HepG2 (cell line): ENCODE results near the gene NEK6. TPM values are rescaled to one million over a fixed set of nuclear protein-coding genes. Genes with fewer than 3 reads are reported as not detected.

Source experiments
- ATAC-seq: fragments of 200-7000 bp; cut with Tn5 transposase; 3 replicates; pipeline ENCODE4 v1.9.1; 2020; ENCODE audit warnings: mild to moderate bottlenecking, moderate library complexity
- BruUV-seq: library from RNA; stranded (reverse); fragments of 400-500 nt; replicated peaks from 2 replicates; lab custom pipeline; 2021; lab: Mats Ljungman, UMichigan
- CTCF ChIA-PET: fragments of 300-600 bp; formaldehyde crosslinking; extraction: SDS; loops from one replicate; lab custom pipeline; 2021; ENCODE audit warnings: low total read pairs, inconsistent platforms, low intra/inter-chr PET ratio; lab: Yijun Ruan, JAX
- POLR2A ChIA-PET: fragments of 350-600 bp; sonication (Branson Sonifier 250); formaldehyde crosslinking; loops from one replicate; lab custom pipeline; 2020; ENCODE audit warnings: antibody characterized with exemption, inconsistent platforms; lab: Yijun Ruan, JAX
- DNase-seq: peaks from one replicate; pipeline ENCODE4 v3.0.0-alpha.2; 2015; ENCODE audit warnings: low spot score
- FAIRE-seq: peaks from 3 replicates; lab custom pipeline; 2011; peaks lifted over from hg19 to GRCh38; lab: Jason Lieb, UNC
- H2AFZ ChIP-seq: one replicate; pipeline ENCODE4 v1.6.1; 2011; ENCODE audit warnings: low read length, inconsistent platforms
- H3K27ac ChIP-seq: fragments of 300-600 bp; 3 replicates; pipeline ENCODE4 v1.8.0; 2011; ENCODE audit warnings: mixed run types, mild to moderate bottlenecking, mixed read lengths, low read length, inconsistent platforms; ENCODE audit not compliant: insufficient read depth; ENCODE audit errors: extremely low read length
- H3K27me3 ChIP-seq, 2 experiments: fragments of 200-600 bp in 1 of 2; 2 replicates in 1 of 2; 3 replicates in 1 of 2; pipeline versions ENCODE4 v1.6.0 to v1.8.0; 2011; ENCODE audit warnings: low read length in 2 of 2, mild to moderate bottlenecking in 2 of 2, moderate library complexity in 2 of 2, inconsistent platforms in 1 of 2; ENCODE audit not compliant: insufficient read depth in 2 of 2, control insufficient read depth in 1 of 2
- H3K36me3 ChIP-seq, 2 experiments: fragments of 200-600 bp in 1 of 2; replicated peaks in 1 of 2; 2 replicates in 1 of 2; 3 replicates in 1 of 2; pipeline versions ENCODE4 v1.5.1 to v1.8.0; 2011; ENCODE audit warnings: low read length in 2 of 2, inconsistent platforms in 1 of 2; ENCODE audit not compliant: insufficient read depth in 2 of 2, control insufficient read depth in 1 of 2
- H3K4me1 ChIP-seq: 2 replicates; pipeline ENCODE4 v1.5.1; 2012; ENCODE audit warnings: low read length, inconsistent platforms; ENCODE audit not compliant: insufficient read depth
- H3K4me2 ChIP-seq: 2 replicates; pipeline ENCODE4 v1.6.0; 2011; ENCODE audit warnings: low read depth, low read length, inconsistent platforms
- H3K4me3 ChIP-seq, 3 experiments: fragments of 200-600 bp in 1 of 3; sonication (generic), shearing (Covaris generic) in 1 of 3; replicated peaks in 1 of 3; 2 replicates each; pipeline ENCODE4 v1.5.1; 2011 to 2016; ENCODE audit warnings: low read length in 3 of 3, inconsistent platforms in 2 of 3, low read depth in 2 of 3, mild to moderate bottlenecking in 2 of 3, control low read depth in 1 of 3, mixed read lengths in 1 of 3; ENCODE audit not compliant: insufficient read depth in 1 of 3
- H3K79me2 ChIP-seq: one replicate; pipeline ENCODE4 v1.6.1; 2011; ENCODE audit warnings: low read length, inconsistent platforms; ENCODE audit not compliant: insufficient read depth
- H3K9ac ChIP-seq: 2 replicates; pipeline ENCODE4 v1.6.0; 2011; ENCODE audit warnings: mild to moderate bottlenecking, low read depth, low read length, inconsistent platforms; ENCODE audit not compliant: insufficient read depth
- H3K9me3 ChIP-seq: 2 replicates; pipeline ENCODE4 v1.5.1; 2012; ENCODE audit warnings: mild to moderate bottlenecking, low read length
- H4K20me1 ChIP-seq: 2 replicates; pipeline ENCODE4 v1.6.0; 2011; ENCODE audit warnings: inconsistent platforms, mild to moderate bottlenecking, low read length, moderate library complexity; ENCODE audit not compliant: insufficient read depth
- CCDC6 ChIP-seq: sonication (generic); formaldehyde crosslinking; IDR thresholded peaks from 2 replicates; pipeline ENCODE4 v1.8.1; 2022; ENCODE audit warnings: mild to moderate bottlenecking, missing genetic modification reagents, moderate library complexity
- GABPB1 ChIP-seq: IDR thresholded peaks from 2 replicates; pipeline ENCODE4 v1.6.1; 2016; ENCODE audit warnings: mild to moderate bottlenecking, missing genetic modification reagents, moderate library complexity, missing compliant biosample characterization
- KDM5A ChIP-seq: fragments of 200-600 bp; sonication (generic); IDR thresholded peaks from 2 replicates; pipeline ENCODE4 v1.7.0; 2018; ENCODE audit warnings: antibody characterized with exemption, mild to moderate bottlenecking, low read length, borderline replicate concordance
- KMT2A ChIP-seq: sonication (generic); formaldehyde crosslinking; IDR thresholded peaks from 2 replicates; pipeline ENCODE4 v1.4.0; 2020; ENCODE audit warnings: missing genetic modification reagents
- NPAS2 ChIP-seq: sonication (generic); formaldehyde crosslinking; IDR thresholded peaks from 2 replicates; pipeline ENCODE4 v1.8.0; 2022; ENCODE audit warnings: mild to moderate bottlenecking, missing genetic modification reagents, borderline replicate concordance
- SAFB2 ChIP-seq: sonication (generic); formaldehyde crosslinking; IDR thresholded peaks from 2 replicates; pipeline ENCODE4 v1.5.1; 2020; ENCODE audit warnings: missing genetic modification reagents, low read depth, mild to moderate bottlenecking, borderline replicate concordance
- SIN3A ChIP-seq: IDR thresholded peaks from 2 replicates; pipeline ENCODE4 v1.6.1; 2011; ENCODE audit warnings: low read depth, mild to moderate bottlenecking, control low read depth, low read length, borderline replicate concordance
- SMARCE1 ChIP-seq: fragments of 450-650 bp; IDR thresholded peaks from 2 replicates; pipeline ENCODE4 v1.6.1; 2017; ENCODE audit warnings: borderline replicate concordance
- SP140L ChIP-seq: sonication (generic); formaldehyde crosslinking; IDR thresholded peaks from 2 replicates; pipeline ENCODE4 v1.4.0; 2020; ENCODE audit warnings: missing genetic modification reagents, borderline replicate concordance
- TRIM24 ChIP-seq: sonication (generic); formaldehyde crosslinking; IDR thresholded peaks from 2 replicates; pipeline ENCODE4 v1.8.0; 2022; ENCODE audit warnings: mild to moderate bottlenecking, missing genetic modification reagents
- ZNF101 ChIP-seq: sonication (generic); formaldehyde crosslinking; IDR thresholded peaks from 2 replicates; pipeline ENCODE4 v1.4.0; 2020; ENCODE audit warnings: mild to moderate bottlenecking, low read depth, missing genetic modification reagents, borderline replicate concordance
- ZNF121 ChIP-seq: sonication (generic); formaldehyde crosslinking; IDR thresholded peaks from 2 replicates; pipeline ENCODE4 v1.5.0; 2020; ENCODE audit warnings: mild to moderate bottlenecking, missing genetic modification reagents
- ZNF552 ChIP-seq: sonication (generic); formaldehyde crosslinking; IDR thresholded peaks from 2 replicates; pipeline ENCODE4 v1.9.0; 2022; ENCODE audit warnings: missing genetic modification reagents, mild to moderate bottlenecking, borderline replicate concordance
- ZNF616 ChIP-seq: sonication (generic); formaldehyde crosslinking; IDR thresholded peaks from 2 replicates; pipeline ENCODE4 v1.5.0; 2020; ENCODE audit warnings: low read depth, mild to moderate bottlenecking, missing genetic modification reagents
- WGBS: methylation state at CpG from one replicate; pipeline ENCODE4 v1.1.6; 2017; ENCODE audit warnings: low lambda C conversion rate; 5-methylcytosine and 5-hydroxymethylcytosine counted together
- in situ Hi-C: cut with HindIII; loops from 2 replicates; pipeline ENCODE4 v1.10.0; 2017; ENCODE audit warnings: low pct_unique_long_range_greater_than_20kb; ENCODE audit not compliant: extremely low pct_ligation_motif_present
- intact Hi-C: fragments of 100-400 bp; cut with micrococcal nuclease; formaldehyde crosslinking; loops from one replicate; pipeline ENCODE4 v1.10.0; 2022; ENCODE audit not compliant: unreplicated experiment
- polyA plus RNA-seq, 8 experiments: library from polyadenylated mRNA; depleted of rRNA in 3 of 8; stranded (reverse) in 7 of 8; unstranded in 1 of 8; fragments of >200 nt; fragmentation: Illumina TruSeq in 4 of 8; extraction: Trizol in 4 of 8; gene quantifications; 2 replicates each; pipeline versions ENCODE4 v1.2.1 to v1.2.3, GENCODE V29; 2011 to 2016; ENCODE audit warnings: low read depth in 4 of 8, missing spikeins in 1 of 8, mixed read lengths in 1 of 8; ENCODE audit not compliant: insufficient read depth in 1 of 8
- total RNA-seq, 5 experiments: library from RNA; depleted of rRNA; stranded (reverse); fragments of >200 nt; fragmentation: Illumina TruSeq; extraction: Trizol; gene quantifications; 2 replicates each; pipeline ENCODE4 v1.2.3, GENCODE V29; 2016; ENCODE audit warnings: low read depth in 1 of 5
- TF ChIP-seq, protein P1 (sequence below): sonication (generic); formaldehyde crosslinking; IDR thresholded peaks from 2 replicates; pipeline ENCODE4 v1.4.0; 2020; ENCODE audit warnings: missing genetic modification reagents
- TF ChIP-seq, protein P2 (sequence below): sonication (generic); formaldehyde crosslinking; IDR thresholded peaks from 2 replicates; pipeline ENCODE4 v1.4.0; 2020; ENCODE audit warnings: missing genetic modification reagents, mild to moderate bottlenecking, borderline replicate concordance

Gene NEK6
- total and polyA plus RNA-seq, 2 of the 13 experiments (the other 11 are each of a cell fraction or from before 2014, with no cell fraction given), result 30.4 to 119 TPM

DNA sequence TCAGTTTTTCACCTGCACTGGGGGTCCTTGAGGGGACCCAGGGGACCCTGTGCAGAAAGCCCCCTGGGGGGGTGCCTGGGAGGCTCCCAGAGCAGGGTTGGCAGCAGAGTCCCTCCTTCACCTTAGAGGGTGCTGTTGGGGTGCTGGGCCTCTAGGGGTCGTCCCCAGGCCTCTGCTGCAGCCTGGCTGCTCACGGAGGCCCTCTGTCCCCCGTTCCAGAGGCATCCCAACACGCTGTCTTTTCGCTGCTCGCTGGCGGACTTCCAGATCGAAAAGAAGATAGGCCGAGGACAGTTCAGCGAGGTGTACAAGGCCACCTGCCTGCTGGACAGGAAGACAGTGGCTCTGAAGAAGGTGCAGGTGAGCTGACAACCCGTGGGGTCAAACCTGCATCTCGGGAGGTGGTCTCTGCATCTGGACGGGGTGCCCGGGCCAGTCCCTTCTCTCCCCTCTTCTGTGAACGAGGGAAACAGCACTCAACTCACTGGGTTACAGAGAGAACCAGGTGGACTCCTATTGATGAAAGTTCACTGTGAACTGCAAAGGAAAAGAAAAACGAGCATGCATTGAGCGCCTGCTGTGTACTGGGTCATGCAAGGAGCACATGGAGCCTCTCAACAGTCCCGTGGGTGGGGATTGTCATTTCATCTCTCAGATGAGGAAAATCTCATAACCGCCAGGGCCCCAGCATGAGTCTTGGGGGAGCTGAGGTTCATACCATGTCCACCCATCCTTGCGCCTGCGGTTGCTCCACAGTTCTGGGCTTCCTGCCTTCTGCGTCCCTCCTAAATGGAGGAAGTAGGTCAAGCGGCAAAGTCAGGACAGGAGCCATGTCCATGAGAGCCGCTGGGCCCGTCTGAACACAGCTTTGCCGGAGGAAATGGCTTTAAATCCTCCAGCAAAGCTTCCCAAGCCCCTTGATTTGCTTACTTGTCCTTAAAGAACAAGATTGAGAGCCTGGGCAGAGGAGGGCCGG is 54.8 kb downstream of the NEK6 start (continued):
- no peak for TF ChIP-seq KMT2A (CRISPR knock-in tag)

DNA sequence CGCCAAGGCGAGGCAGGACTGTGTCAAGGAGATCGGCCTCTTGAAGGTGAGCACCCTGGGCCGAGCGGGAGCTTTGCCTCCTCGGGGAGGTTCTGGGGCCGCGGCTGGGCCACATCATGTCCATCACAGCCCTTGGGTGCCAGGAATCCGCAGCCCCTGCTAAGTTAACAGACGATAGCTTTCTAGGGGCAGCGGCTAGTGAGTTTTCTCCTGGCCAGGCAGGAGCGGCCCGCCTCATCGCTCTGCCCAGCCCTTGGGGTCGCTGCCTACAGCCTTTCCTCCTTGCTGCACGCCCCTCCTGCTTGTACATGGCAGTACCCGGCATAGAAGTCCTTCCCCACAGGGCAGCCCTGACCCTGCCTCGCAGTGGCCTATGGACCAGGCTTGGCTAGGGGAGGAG is 56.2 kb downstream of the NEK6 start:
- intact Hi-C loops, result no loop called here
- 98% methylated on average over 13 of the region's 18 CpGs for WGBS
- POLR2A ChIA-PET, result no interaction called here
- TF ChIP-seq GABPB1 (no peak), SMARCE1 (no peak), NPAS2 (CRISPR knock-in tag) (no peak), ZNF121 (CRISPR knock-in tag) (no peak), ZNF552 (CRISPR knock-in tag) (no peak), TRIM24 (CRISPR knock-in tag) (no peak), CCDC6 (CRISPR knock-in tag) (no peak), SAFB2 (CRISPR knock-in tag) (no peak), SP140L (CRISPR knock-in tag) (no peak), KDM5A (no peak), ZNF616 (CRISPR knock-in tag) (no peak), SIN3A (no peak), ZNF101 (CRISPR knock-in tag) (no peak)
- TF ChIP-seq, protein P1, sequence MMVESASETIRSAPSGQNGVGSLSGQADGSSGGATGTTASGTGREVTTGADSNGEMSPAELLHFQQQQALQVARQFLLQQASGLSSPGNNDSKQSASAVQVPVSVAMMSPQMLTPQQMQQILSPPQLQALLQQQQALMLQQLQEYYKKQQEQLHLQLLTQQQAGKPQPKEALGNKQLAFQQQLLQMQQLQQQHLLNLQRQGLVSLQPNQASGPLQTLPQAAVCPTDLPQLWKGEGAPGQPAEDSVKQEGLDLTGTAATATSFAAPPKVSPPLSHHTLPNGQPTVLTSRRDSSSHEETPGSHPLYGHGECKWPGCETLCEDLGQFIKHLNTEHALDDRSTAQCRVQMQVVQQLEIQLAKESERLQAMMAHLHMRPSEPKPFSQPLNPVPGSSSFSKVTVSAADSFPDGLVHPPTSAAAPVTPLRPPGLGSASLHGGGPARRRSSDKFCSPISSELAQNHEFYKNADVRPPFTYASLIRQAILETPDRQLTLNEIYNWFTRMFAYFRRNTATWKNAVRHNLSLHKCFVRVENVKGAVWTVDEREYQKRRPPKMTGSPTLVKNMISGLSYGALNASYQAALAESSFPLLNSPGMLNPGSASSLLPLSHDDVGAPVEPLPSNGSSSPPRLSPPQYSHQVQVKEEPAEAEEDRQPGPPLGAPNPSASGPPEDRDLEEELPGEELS, result no peak
- TF ChIP-seq, protein P2, sequence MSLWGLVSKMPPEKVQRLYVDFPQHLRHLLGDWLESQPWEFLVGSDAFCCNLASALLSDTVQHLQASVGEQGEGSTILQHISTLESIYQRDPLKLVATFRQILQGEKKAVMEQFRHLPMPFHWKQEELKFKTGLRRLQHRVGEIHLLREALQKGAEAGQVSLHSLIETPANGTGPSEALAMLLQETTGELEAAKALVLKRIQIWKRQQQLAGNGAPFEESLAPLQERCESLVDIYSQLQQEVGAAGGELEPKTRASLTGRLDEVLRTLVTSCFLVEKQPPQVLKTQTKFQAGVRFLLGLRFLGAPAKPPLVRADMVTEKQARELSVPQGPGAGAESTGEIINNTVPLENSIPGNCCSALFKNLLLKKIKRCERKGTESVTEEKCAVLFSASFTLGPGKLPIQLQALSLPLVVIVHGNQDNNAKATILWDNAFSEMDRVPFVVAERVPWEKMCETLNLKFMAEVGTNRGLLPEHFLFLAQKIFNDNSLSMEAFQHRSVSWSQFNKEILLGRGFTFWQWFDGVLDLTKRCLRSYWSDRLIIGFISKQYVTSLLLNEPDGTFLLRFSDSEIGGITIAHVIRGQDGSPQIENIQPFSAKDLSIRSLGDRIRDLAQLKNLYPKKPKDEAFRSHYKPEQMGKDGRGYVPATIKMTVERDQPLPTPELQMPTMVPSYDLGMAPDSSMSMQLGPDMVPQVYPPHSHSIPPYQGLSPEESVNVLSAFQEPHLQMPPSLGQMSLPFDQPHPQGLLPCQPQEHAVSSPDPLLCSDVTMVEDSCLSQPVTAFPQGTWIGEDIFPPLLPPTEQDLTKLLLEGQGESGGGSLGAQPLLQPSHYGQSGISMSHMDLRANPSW (CRISPR knock-in tag), result no peak

More for the DNA sequence above, 56.2 kb downstream of the NEK6 start:
- Histone ChIP-seq H3K9me3 (no peaks in the 10 kb centered on the region), H3K27me3 (no peaks in the 10 kb centered on the region), H2AFZ (no peak overlapping the region), H4K20me1 (peaks cover 22% of the 10 kb centered on the region; the same call in 1 of the 2 replicates), H3K36me3 (peaks cover 37 to 55% of the 10 kb centered on the region in 2 experiments), H3K4me2 (no peak overlapping the region), H3K79me2 (no peaks in the 10 kb centered on the region), H3K4me3 (no peak overlapping the region), H3K9ac (no peak overlapping the region), H3K4me1 (no peaks in the 10 kb centered on the region), H3K27ac (no peak overlapping the region)
- CTCF ChIA-PET, result no interaction called here
- ATAC-seq (no peak), DNase-seq (no peak), FAIRE-seq (no peak)
- in situ Hi-C loops, result no loop called here
- no TSS peak for BruUV-seq
